Measurements from ENCODE around the gene ADD1.

DNA sequence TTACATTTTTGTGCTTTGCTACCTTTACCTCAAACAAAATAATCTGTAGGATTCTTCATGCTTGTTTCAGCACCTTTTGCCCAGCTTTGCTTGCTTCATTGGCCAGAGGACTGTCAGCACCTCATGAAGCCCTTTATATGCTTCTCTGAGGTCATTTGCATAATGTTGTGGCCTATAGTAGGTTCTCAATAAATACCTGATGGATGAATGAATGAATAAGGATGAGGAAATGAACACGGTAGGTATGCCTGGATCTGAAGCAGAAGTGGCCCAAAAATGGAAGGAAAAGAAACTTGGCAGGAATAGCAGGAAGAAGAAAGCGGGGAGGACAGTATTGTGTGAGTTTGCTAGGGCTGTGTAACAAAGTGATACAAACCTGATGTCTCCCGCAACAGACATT is 127.6 kb downstream of the ADD1 start:
- no peak for TF ChIP-seq CTCF (IDR thresholded peaks at IDR 0.05)
- TF ChIP-seq POLR2A (IDR thresholded peaks at IDR 0.05), result no peak
- TF ChIP-seq POLR2AphosphoS5 (IDR thresholded peaks at IDR 0.05), result no peak
- no peak for TF ChIP-seq EP300 (IDR thresholded peaks at IDR 0.05)

Data from suprapubic skin (tissue), 4 donors.